PC-9 (cell line): ENCODE results near the gene SLC24A4. TPM values are rescaled to one million over a fixed set of nuclear protein-coding genes. Genes with fewer than 3 reads are reported as not detected.

Source experiments
- BruUV-seq: library from RNA; stranded (reverse); fragments of 400-500 nt; replicated peaks from 2 replicates; lab custom pipeline; 2021; lab: Mats Ljungman, UMichigan
- CTCF ChIA-PET: fragments of 300-600 bp; sonication (Branson Sonifier 250); formaldehyde crosslinking; loops from one replicate; lab custom pipeline; 2022; ENCODE audit warnings: antibody characterized with exemption; lab: Charles Lee
- POLR2A ChIA-PET: fragments of 300-600 bp; sonication (Branson Sonifier 250); formaldehyde crosslinking; loops from one replicate; lab custom pipeline; 2022; ENCODE audit warnings: antibody characterized with exemption; ENCODE audit not compliant: unreplicated experiment; lab: Charles Lee
- DNase-seq, 2 experiments: peaks; one replicate each; pipeline versions ENCODE4 v3.0.0 to v3.0.0-alpha.2; 2015 to 2022; ENCODE audit warnings: mixed read lengths in 1 of 2
- H2AFZ ChIP-seq: fragments of 200-600 bp; sonication (generic); 2 replicates; pipeline ENCODE4 v1.8.1; 2017; ENCODE audit warnings: antibody characterized with exemption
- H3F3A ChIP-seq: fragments of 200-600 bp; sonication (generic); 2 replicates; pipeline ENCODE4 v1.8.1; 2017; ENCODE audit warnings: antibody characterized with exemption, mild to moderate bottlenecking, low read depth; ENCODE audit not compliant: insufficient read depth
- H3K27ac ChIP-seq: fragments of 200-600 bp; sonication (generic); 2 replicates; pipeline ENCODE4 v1.6.1; 2016; ENCODE audit warnings: mixed run types
- H3K27me3 ChIP-seq: fragments of 200-600 bp; sonication (generic); 2 replicates; pipeline ENCODE4 v1.6.1; 2016; ENCODE audit warnings: low read depth, mixed run types; ENCODE audit not compliant: insufficient read depth
- H3K36me3 ChIP-seq: fragments of 200-600 bp; sonication (generic); 2 replicates; pipeline ENCODE4 v1.6.1; 2016; ENCODE audit warnings: low read depth, mixed run types
- H3K4me1 ChIP-seq: fragments of 200-600 bp; sonication (generic); replicated peaks from 2 replicates; pipeline ENCODE4 v1.6.1; 2016; ENCODE audit warnings: mixed run types; ENCODE audit not compliant: insufficient read depth
- H3K4me2 ChIP-seq: fragments of 200-600 bp; sonication (generic); 2 replicates; pipeline ENCODE4 v1.6.1; 2017; ENCODE audit warnings: mixed run types
- H3K4me3 ChIP-seq: fragments of 200-600 bp; sonication (generic); 2 replicates; pipeline ENCODE4 v1.6.1; 2016; ENCODE audit warnings: mixed run types
- H3K79me2 ChIP-seq: fragments of 200-600 bp; sonication (generic); 2 replicates; pipeline ENCODE4 v1.6.1; 2017; ENCODE audit warnings: low read depth, mixed run types
- H3K9me2 ChIP-seq: fragments of 200-600 bp; sonication (generic); 2 replicates; pipeline ENCODE4 v1.8.1; 2017; ENCODE audit warnings: mild to moderate bottlenecking; ENCODE audit not compliant: insufficient read depth
- H3K9me3 ChIP-seq: fragments of 200-600 bp; sonication (generic); 2 replicates; pipeline ENCODE4 v1.8.1; 2016; ENCODE audit warnings: low read depth; ENCODE audit not compliant: insufficient read depth
- H4K20me1 ChIP-seq: fragments of 200-600 bp; sonication (generic); 2 replicates; pipeline ENCODE4 v1.8.1; 2017; ENCODE audit not compliant: insufficient read depth
- EZH2 ChIP-seq: fragments of 200-600 bp; sonication (generic); IDR thresholded peaks from 2 replicates; pipeline ENCODE4 v1.8.0; 2017; ENCODE audit warnings: antibody characterized with exemption, low read depth
- intact Hi-C: fragments of 100-400 bp; cut with micrococcal nuclease; formaldehyde crosslinking; loops from one replicate; pipeline ENCODE4 v1.10.0; 2022; ENCODE audit not compliant: unreplicated experiment
- total RNA-seq: library from RNA; stranded (reverse); gene quantifications from 2 replicates; pipeline ENCODE4 v1.2.3, GENCODE V29; 2021
- TF ChIP-seq, protein P1 (sequence below): fragments of 200-600 bp; sonication (generic); conservative IDR thresholded peaks from 2 replicates; pipeline ENCODE4 v1.6.1; 2017; ENCODE audit warnings: mixed run types, antibody characterized with exemption, mild to moderate bottlenecking, moderate library complexity

SLC24A4 gene
- total RNA-seq, 1 experiment from 2014 or later, result not detected

- no peak overlapping the region for H3K4me3 ChIP-seq
- intact Hi-C loops, result loop anchor here (2.0 kb wide), 1 partner anchor 29 kb away; no protein-coding TSS in a partner anchor
- H2AFZ ChIP-seq, result no peak overlapping the region
- peaks cover 31% of the 10 kb centered on the region for H3F3A ChIP-seq
- no peak overlapping the region; the same call in 1 of the 2 replicates for H3K4me2 ChIP-seq
- no peaks in the 10 kb centered on the region for H3K9me3 ChIP-seq
- no peaks in the 10 kb centered on the region for H3K36me3 ChIP-seq
- H3K27me3 ChIP-seq, result no peaks in the 10 kb centered on the region
- TF ChIP-seq EZH2, result no peak
- TF ChIP-seq, protein P1, sequence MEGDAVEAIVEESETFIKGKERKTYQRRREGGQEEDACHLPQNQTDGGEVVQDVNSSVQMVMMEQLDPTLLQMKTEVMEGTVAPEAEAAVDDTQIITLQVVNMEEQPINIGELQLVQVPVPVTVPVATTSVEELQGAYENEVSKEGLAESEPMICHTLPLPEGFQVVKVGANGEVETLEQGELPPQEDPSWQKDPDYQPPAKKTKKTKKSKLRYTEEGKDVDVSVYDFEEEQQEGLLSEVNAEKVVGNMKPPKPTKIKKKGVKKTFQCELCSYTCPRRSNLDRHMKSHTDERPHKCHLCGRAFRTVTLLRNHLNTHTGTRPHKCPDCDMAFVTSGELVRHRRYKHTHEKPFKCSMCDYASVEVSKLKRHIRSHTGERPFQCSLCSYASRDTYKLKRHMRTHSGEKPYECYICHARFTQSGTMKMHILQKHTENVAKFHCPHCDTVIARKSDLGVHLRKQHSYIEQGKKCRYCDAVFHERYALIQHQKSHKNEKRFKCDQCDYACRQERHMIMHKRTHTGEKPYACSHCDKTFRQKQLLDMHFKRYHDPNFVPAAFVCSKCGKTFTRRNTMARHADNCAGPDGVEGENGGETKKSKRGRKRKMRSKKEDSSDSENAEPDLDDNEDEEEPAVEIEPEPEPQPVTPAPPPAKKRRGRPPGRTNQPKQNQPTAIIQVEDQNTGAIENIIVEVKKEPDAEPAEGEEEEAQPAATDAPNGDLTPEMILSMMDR, result no peak
- CTCF ChIA-PET, result no interaction called here
- H4K20me1 ChIP-seq, result no peaks in the 10 kb centered on the region
- no peaks in the 10 kb centered on the region for H3K9me2 ChIP-seq
- TSS peak; percentile 36 for BruUV-seq
- H3K27ac ChIP-seq, result peak overlapping the region; percentile 85; the same call in 1 of the 2 replicates
- H3K4me1 ChIP-seq, result peaks cover 51% of the 10 kb centered on the region
- H3K79me2 ChIP-seq, result no peaks in the 10 kb centered on the region
- POLR2A ChIA-PET, result interaction anchor here (0.6 kb wide), 1 partner anchor 380 kb away, joined by 3 read pairs; the partner anchor contains the start of genes CPSF2 and NDUFB1
- no peak for DNase-seq
Measured at GRCh38 chr14:92501891-92502351, 179.0 kb downstream of the SLC24A4 start.

- Histone ChIP-seq H3K9me3 (no peaks in the 10 kb centered on the region), H3K9me2 (no peaks in the 10 kb centered on the region), H3K79me2 (no peaks in the 10 kb centered on the region), H4K20me1 (no peaks in the 10 kb centered on the region), H3F3A (peaks cover 38% of the 10 kb centered on the region), H3K4me1 (peaks cover 59% of the 10 kb centered on the region), H3K4me3 (no peak overlapping the region), H3K36me3 (no peaks in the 10 kb centered on the region), H3K4me2 (peak overlapping the region; percentile 62), H3K27ac (peak overlapping the region; percentile 85), H3K27me3 (no peaks in the 10 kb centered on the region), H2AFZ (no peak overlapping the region)
- TF ChIP-seq, protein P1, result no peak
- no peak for TF ChIP-seq EZH2
- intact Hi-C loops, result loop anchor here (2.0 kb wide), 1 partner anchor 30 kb away; no protein-coding TSS in a partner anchor
- peak; percentile 14 to 55 for DNase-seq
- CTCF ChIA-PET, result no interaction called here
- no TSS peak for BruUV-seq
- POLR2A ChIA-PET, result no interaction called here
Measured at GRCh38 chr14:92502541-92503286, 179.7 kb downstream of the SLC24A4 start.

- no TSS peak for BruUV-seq
- TF ChIP-seq, protein P1, result no peak
- TF ChIP-seq EZH2, result no peak
- H3K9me2 ChIP-seq, result no peaks in the 10 kb centered on the region
- ChIA-PET CTCF (interaction anchor here (0.6 kb wide), 1 partner anchor 142 kb away, joined by 4 read pairs; no protein-coding TSS in a partner anchor), POLR2A (no interaction called here)
- H3K4me1 ChIP-seq, result peaks cover 69% of the 10 kb centered on the region
- H3K27me3 ChIP-seq, result no peaks in the 10 kb centered on the region
- H3K9me3 ChIP-seq, result no peaks in the 10 kb centered on the region
- H3K4me2 ChIP-seq, result peak overlapping the region; percentile 62
- H2AFZ ChIP-seq, result no peak overlapping the region
- no peaks in the 10 kb centered on the region for H3K79me2 ChIP-seq
- intact Hi-C loops, result loop anchor here (2.0 kb wide), 3 partner anchors 31 to 177 kb away; no protein-coding TSS in a partner anchor
- peak; percentile 70 to 99 for DNase-seq
- H3K27ac ChIP-seq, result peak overlapping the region; percentile 85
- no peaks in the 10 kb centered on the region for H3K36me3 ChIP-seq
- peaks cover 47% of the 10 kb centered on the region for H3F3A ChIP-seq
- H4K20me1 ChIP-seq, result no peaks in the 10 kb centered on the region
- no peak overlapping the region for H3K4me3 ChIP-seq
Measured at GRCh38 chr14:92503756-92504491, 181.0 kb downstream of the SLC24A4 start.
